DLD1 (cell line): ENCODE results near the gene UNC13B.
"Not testable (repeated sequence)": the region's sequence is repeated elsewhere in the genome, so short reads cannot be mapped to it uniquely, and the experiment has no call there.

Source experiments
- in situ Hi-C: cut with HindIII; loops from 2 replicates; pipeline ENCODE4 v1.10.0; 2017; ENCODE audit warnings: low sequenced_read_pairs

The UNC13B gene

GRCh38 chr9:35162605-35163315 lies 951 bp downstream of the UNC13B start:
- in situ Hi-C loops, result no loop called here

- in situ Hi-C loops, result no loop called here
These were observed 1.6 kb downstream of the UNC13B start for GRCh38 chr9:35163413-35163812.

GRCh38 chr9:35164711-35165110 lies 2.9 kb downstream of the UNC13B start:
- in situ Hi-C loops, result no loop called here

- in situ Hi-C loops, result not testable (repeated sequence)
These were observed 5.6 kb downstream of the UNC13B start for GRCh38 chr9:35167429-35167828.

- in situ Hi-C loops, result no loop called here
These were observed 7.2 kb downstream of the UNC13B start for GRCh38 chr9:35168963-35169362.

GRCh38 chr9:35172878-35173277 lies 11.1 kb downstream of the UNC13B start:
- in situ Hi-C loops, result no loop called here

- in situ Hi-C loops, result no loop called here
These were observed 15.7 kb downstream of the UNC13B start for GRCh38 chr9:35177520-35177919.

GRCh38 chr9:35179347-35180280 lies 17.8 kb downstream of the UNC13B start:
- in situ Hi-C loops, result no loop called here

- in situ Hi-C loops, result no loop called here
These were observed 19.0 kb downstream of the UNC13B start for GRCh38 chr9:35180801-35181200.

- in situ Hi-C loops, result not testable (repeated sequence)
These were observed 20.6 kb downstream of the UNC13B start for GRCh38 chr9:35182401-35182800.

- in situ Hi-C loops, result not testable (repeated sequence)
These were observed 21.4 kb downstream of the UNC13B start for GRCh38 chr9:35182996-35183754.

GRCh38 chr9:35183755-35184480 lies 22.1 kb downstream of the UNC13B start:
- in situ Hi-C loops, result not testable (repeated sequence)

- in situ Hi-C loops, result no loop called here
These were observed 24.7 kb downstream of the UNC13B start for GRCh38 chr9:35186524-35186923.

GRCh38 chr9:35190203-35190602 lies 28.4 kb downstream of the UNC13B start:
- in situ Hi-C loops, result no loop called here

- in situ Hi-C loops, result no loop called here
These were observed 29.3 kb downstream of the UNC13B start for GRCh38 chr9:35191105-35191504.

- in situ Hi-C loops, result no loop called here
These were observed 32.0 kb downstream of the UNC13B start for GRCh38 chr9:35193762-35194161.

GRCh38 chr9:35195683-35196082 lies 33.9 kb downstream of the UNC13B start:
- in situ Hi-C loops, result no loop called here

- in situ Hi-C loops, result no loop called here
These were observed 36.4 kb downstream of the UNC13B start for GRCh38 chr9:35198191-35198590.

- in situ Hi-C loops, result no loop called here
These were observed 41.7 kb downstream of the UNC13B start for GRCh38 chr9:35203528-35203927.

- in situ Hi-C loops, result no loop called here
These were observed 43.5 kb downstream of the UNC13B start for GRCh38 chr9:35205340-35205739.

GRCh38 chr9:35211854-35212253 lies 50.0 kb downstream of the UNC13B start:
- in situ Hi-C loops, result no loop called here
